Activated T-helper 1 cell treated with anti-CD3 and anti-CD28 coated beads, Interleukin-12 subunit alpha, Interleukin-12 subunit beta, Interleukin-2, Interleukin-4 antibody, amounts not matched to agents 30 ng/mL and 10 ng/mL and 1 ng/mL, durations not matched to agents 14 hours and 24 hours and 36 hours (primary cell): ENCODE results near the gene BAIAP3. TPM values are rescaled to one million over a fixed set of nuclear protein-coding genes. Genes with fewer than 3 reads are reported as not detected.

Experiments
- total RNA-seq: library from RNA; stranded (reverse); gene quantifications from 2 replicates; pipeline ENCODE4 v1.2.3, GENCODE V29; 2022

Gene BAIAP3
- total RNA-seq, 1 donor from 2014 or later: 0.18 TPM

Other genes with a start within 250 kb of the BAIAP3 start
- gene C1QTNF8, start 237.4 kb upstream of the BAIAP3 start, total RNA-seq: not detected in 2 replicates
- gene CACNA1H, start 180.5 kb upstream of the BAIAP3 start, total RNA-seq: 0.12 and 0.18 TPM in 2 replicates
- not detected in 2 replicates for gene TPSG1, start 108.4 kb upstream of the BAIAP3 start, total RNA-seq
- gene TPSB2, start 103.5 kb upstream of the BAIAP3 start, total RNA-seq: not detected in 2 replicates
- not detected in 2 replicates for gene TPSAB1, start 92.9 kb upstream of the BAIAP3 start, total RNA-seq
- gene TPSD1, start 77.6 kb upstream of the BAIAP3 start, total RNA-seq: not detected in 2 replicates
- 257 TPM in 2 replicates for gene UBE2I, start 24.0 kb upstream of the BAIAP3 start, total RNA-seq
- 87.4 and 89.4 TPM in 2 replicates for gene TSR3, start 18.2 kb downstream of the BAIAP3 start, total RNA-seq
- 21.4 and 22.5 TPM in 2 replicates for gene GNPTG, start 18.3 kb downstream of the BAIAP3 start, total RNA-seq
- 42.7 and 46.1 TPM in 2 replicates for gene UNKL, start 81.1 kb downstream of the BAIAP3 start, total RNA-seq
- 22.6 and 23.4 TPM in 2 replicates for gene UQCC4, start 87.1 kb downstream of the BAIAP3 start, total RNA-seq
- gene PERCC1, start 97.4 kb downstream of the BAIAP3 start, total RNA-seq: not detected in 2 replicates
- 0.44 and 2.0 TPM in 2 replicates for gene CCDC154, start 110.9 kb downstream of the BAIAP3 start, total RNA-seq
- gene CLCN7, start 141.4 kb downstream of the BAIAP3 start, total RNA-seq: 61.7 and 68.7 TPM in 2 replicates
- gene PTX4, start 155.3 kb downstream of the BAIAP3 start, total RNA-seq: 0.20 TPM in 1 of 2 replicates, not detected in the other
- gene TELO2, start 159.7 kb downstream of the BAIAP3 start, total RNA-seq: 94.1 and 95.3 TPM in 2 replicates
- gene TMEM204, start 200.0 kb downstream of the BAIAP3 start, total RNA-seq: 22.8 and 23.7 TPM in 2 replicates